Measurements from ENCODE around the gene NDUFS2.
A peak's percentile ranks its signal among the peaks of the same experiment; 100 is the strongest.

NDUFS2 gene

GRCh38 chr1:161159913-161160243, 42.3 kb upstream of the NDUFS2 start:
- peak overlapping the region; percentile 87 for H3K4me3 ChIP-seq (ENCODE audit: low read length)
- no peak for DNase-seq (ENCODE audit: low read depth)
- TF ChIP-seq CTCF (conservative IDR thresholded peaks at IDR 0.05; ENCODE audit: low read depth, low read length), result no peak

GRCh38 chr1:161160671-161161145, 41.5 kb upstream of the NDUFS2 start:
- TF ChIP-seq CTCF (conservative IDR thresholded peaks at IDR 0.05; ENCODE audit: low read depth, low read length), result no peak
- H3K4me3 ChIP-seq (ENCODE audit: low read length), result no peak overlapping the region
- DNase-seq (ENCODE audit: low read depth), result no peak

GRCh38 chr1:161161652-161162051, 40.5 kb upstream of the NDUFS2 start:
- no peak for TF ChIP-seq CTCF (conservative IDR thresholded peaks at IDR 0.05; ENCODE audit: low read depth, low read length)
- no peak for DNase-seq (ENCODE audit: low read depth)
- no peak overlapping the region for H3K4me3 ChIP-seq (ENCODE audit: low read length)

GRCh38 chr1:161162052-161162451, 40.1 kb upstream of the NDUFS2 start:
- DNase-seq (ENCODE audit: low read depth), result no peak
- no peak for TF ChIP-seq CTCF (conservative IDR thresholded peaks at IDR 0.05; ENCODE audit: low read depth, low read length)
- H3K4me3 ChIP-seq (ENCODE audit: low read length), result no peak overlapping the region

- H3K4me3 ChIP-seq (ENCODE audit: low read length), result no peak overlapping the region
- TF ChIP-seq CTCF (conservative IDR thresholded peaks at IDR 0.05; ENCODE audit: low read depth, low read length), result no peak
- DNase-seq (ENCODE audit: low read depth), result no peak
These were observed 39.4 kb upstream of the NDUFS2 start for GRCh38 chr1:161162806-161163205.

- no peak for TF ChIP-seq CTCF (conservative IDR thresholded peaks at IDR 0.05; ENCODE audit: low read depth, low read length)
- H3K4me3 ChIP-seq (ENCODE audit: low read length), result no peak overlapping the region
- DNase-seq (ENCODE audit: low read depth), result no peak
These were observed 38.4 kb upstream of the NDUFS2 start for GRCh38 chr1:161163793-161164192.

- TF ChIP-seq CTCF (conservative IDR thresholded peaks at IDR 0.05; ENCODE audit: low read depth, low read length), result no peak
- DNase-seq (ENCODE audit: low read depth), result no peak
- H3K4me3 ChIP-seq (ENCODE audit: low read length), result peak overlapping the region; percentile 81
These were observed 37.1 kb upstream of the NDUFS2 start for GRCh38 chr1:161164901-161165610.

All from retinal pigment epithelial cell (primary cell).